Sigmoid colon (tissue), 7 donors: ENCODE results near the gene RIMS4. TPM values are rescaled to one million over a fixed set of nuclear protein-coding genes. Genes with fewer than 3 reads are reported as not detected.

Experiments used
- DNase-seq: peaks from one replicate; pipeline ENCODE4 v3.0.0-alpha.2; 2019
- H3K27ac ChIP-seq, 4 donors: fragments of 200-600 bp; sonication (generic); one replicate each; pipeline ENCODE4 v1.5.1; 2016 to 2019; ENCODE audit warnings: mild to moderate bottlenecking in 1 of 4
- H3K27me3 ChIP-seq, 3 donors: fragments of 200-600 bp; sonication (generic); one replicate each; pipeline ENCODE4 v1.5.1; 2019; ENCODE audit warnings: mild to moderate bottlenecking in 1 of 3
- H3K36me3 ChIP-seq, 4 donors: fragments of 200-600 bp; sonication (generic); one replicate each; pipeline ENCODE4 v1.5.1; 2016 to 2019
- H3K4me1 ChIP-seq, 4 donors: fragments of 200-600 bp; sonication (generic); one replicate each; pipeline ENCODE4 v1.5.1; 2017 to 2019
- H3K4me3 ChIP-seq, 4 donors: fragments of 200-600 bp; sonication (generic); one replicate each; pipeline ENCODE4 v1.5.1; 2017 to 2019; ENCODE audit warnings: mild to moderate bottlenecking in 2 of 4, moderate library complexity in 1 of 4
- H3K9me3 ChIP-seq, 4 donors: fragments of 200-600 bp in 3 of 4; sonication (generic) in 3 of 4; one replicate each; pipeline versions ENCODE4 v1.5.1 to v1.6.1; 2013 to 2019
- EP300 ChIP-seq, 4 donors: sonication (generic); formaldehyde crosslinking; IDR thresholded peaks; one replicate each; pipeline ENCODE4 v1.6.1; 2017; ENCODE audit warnings: antibody characterized with exemption in 4 of 4
- POLR2A ChIP-seq, 2 donors: fragments of 450-650 bp; IDR thresholded peaks; one replicate each; pipeline ENCODE4 v1.6.1; 2016; ENCODE audit warnings: antibody characterized with exemption in 2 of 2, mild to moderate bottlenecking in 2 of 2, moderate library complexity in 2 of 2
- POLR2AphosphoS5 ChIP-seq, 4 donors: sonication (generic); formaldehyde crosslinking; IDR thresholded peaks; one replicate each; pipeline ENCODE4 v1.6.1; 2017; ENCODE audit warnings: antibody characterized with exemption in 4 of 4
- WGBS, 2 donors: extraction: QIAGEN DNeasy Blood & Tissue Kit; methylation state at CpG; one replicate each; pipeline ENCODE4 v1.1.7; 2013; 5-methylcytosine and 5-hydroxymethylcytosine counted together
- intact Hi-C: fragments of 100-400 bp; cut with DNase I; formaldehyde crosslinking; loops from one replicate; pipeline ENCODE4 v1.15.1; 2023
- polyA plus RNA-seq, 3 donors: library from polyadenylated mRNA; stranded (reverse); fragments of 200-250 nt; gene quantifications; one replicate each; pipeline ENCODE4 v1.2.3, GENCODE V29; 2013
- total RNA-seq, 4 donors: library from RNA; depleted of rRNA; stranded (reverse); fragments of >200 nt; gene quantifications; one replicate each; pipeline ENCODE4 v1.1.0, GENCODE V29; 2016
- TF ChIP-seq, protein P1 (sequence below), 4 experiments: fragments of 450-650 bp in 3 of 4; fragments of 200-600 bp in 1 of 4; IDR thresholded peaks; one replicate each; pipeline ENCODE4 v1.5.1; 2016 to 2019; ENCODE audit warnings: antibody characterized with exemption in 4 of 4, mild to moderate bottlenecking in 3 of 4, moderate library complexity in 2 of 4
- donor health status: healthy with polysubstance abuse.
- donor health status: Bipolar disorder and iron deficiency.
- donor health status: healthy.

Gene RIMS4
- total and polyA plus RNA-seq, 7 donors: 0.14 to 2.1 (median 0.55) TPM

DNA sequence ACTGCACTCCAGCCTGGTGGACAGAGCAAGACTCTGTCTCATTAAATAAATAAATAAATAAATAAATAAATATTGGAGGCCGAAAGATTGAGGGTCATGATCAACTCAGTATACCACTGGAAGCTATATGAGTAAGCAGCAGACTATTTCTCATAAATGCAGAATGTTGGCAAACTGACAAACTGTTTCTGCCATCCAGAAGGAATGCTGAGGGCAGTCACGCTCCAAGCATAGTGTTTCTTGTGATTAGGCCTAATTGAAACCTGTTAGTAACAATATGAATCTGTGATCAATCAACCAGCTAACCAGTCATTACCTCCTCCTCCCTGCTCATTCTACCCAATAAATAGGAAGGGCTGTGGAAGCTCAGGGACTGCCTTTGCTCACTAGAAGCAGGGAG, 79.9 kb downstream of the RIMS4 start:
- 86 to 89% methylated on average over 2 of the region's 2 CpGs for WGBS, 2 donors
- peaks cover 0 to 39% (median 23%) of the 10 kb centered on the region in 4 donors for H3K4me1 ChIP-seq
- intact Hi-C loops: loop anchor here (5.0 to 10.0 kb wide), 3 partner anchors 196 to 516 kb away; partner anchors contain the start of gene OSER1

DNA sequence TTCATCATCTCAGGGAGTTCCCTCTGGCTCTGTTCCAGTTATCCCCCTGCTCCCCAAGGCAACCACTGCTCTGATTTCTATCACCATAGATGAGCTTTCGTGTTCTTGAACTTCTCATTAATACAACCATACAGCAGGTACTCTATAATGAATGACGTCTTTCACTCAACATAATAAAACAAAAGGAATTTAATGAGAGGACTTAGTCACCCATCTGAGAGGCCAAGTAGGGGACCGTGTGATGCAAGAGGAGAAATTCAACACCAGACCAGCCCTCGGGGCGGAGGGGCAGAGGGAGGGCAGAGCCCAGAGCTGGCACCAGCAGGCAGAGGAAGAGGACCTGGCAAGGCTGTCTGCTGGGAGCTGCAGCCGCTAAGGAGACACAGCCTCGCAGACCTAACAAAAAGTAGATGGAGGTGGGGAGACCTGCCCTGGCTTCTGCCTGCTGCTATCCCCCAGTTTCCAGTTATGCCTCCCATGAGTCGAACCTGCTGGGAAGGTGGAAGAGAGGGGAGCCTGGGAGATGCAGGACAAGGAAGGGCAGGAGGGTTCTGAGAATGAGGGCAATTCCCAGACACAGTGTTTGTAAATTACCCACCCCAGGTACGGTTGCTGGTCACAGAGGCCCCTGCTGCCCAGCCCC, 81.4 kb downstream of the RIMS4 start:
- Histone ChIP-seq H3K27me3 (no peaks in the 10 kb centered on the region), H3K27ac (peak overlapping the region; percentile 24 to 61 (median 48)), H3K4me1 (peaks cover 0 to 39% (median 23%) of the 10 kb centered on the region in 4 donors), H3K36me3 (no peaks in the 10 kb centered on the region), H3K9me3 (no peaks in the 10 kb centered on the region), H3K4me3 (no peak overlapping the region)
- DNase-seq: peak; percentile 87
- TF ChIP-seq POLR2AphosphoS5 (IDR thresholded peaks at IDR 0.05) (peak in 2 of 4 donors; percentile 14 to 46), POLR2A (IDR thresholded peaks at IDR 0.05) (no peak)
- intact Hi-C loops: loop anchor here (10.0 kb wide), 1 partner anchor 414 kb away; the partner anchor contains the start of gene FITM2
- 8 to 33% methylated on average over 9 of the region's 9 CpGs for WGBS, 2 donors

More for the DNA sequence above, 79.9 kb downstream of the RIMS4 start:
- DNase-seq: no peak
- TF ChIP-seq POLR2AphosphoS5 (IDR thresholded peaks at IDR 0.05) (no peak), EP300 (IDR thresholded peaks at IDR 0.05) (no peak), POLR2A (IDR thresholded peaks at IDR 0.05) (no peak)
- TF ChIP-seq, protein P1, sequence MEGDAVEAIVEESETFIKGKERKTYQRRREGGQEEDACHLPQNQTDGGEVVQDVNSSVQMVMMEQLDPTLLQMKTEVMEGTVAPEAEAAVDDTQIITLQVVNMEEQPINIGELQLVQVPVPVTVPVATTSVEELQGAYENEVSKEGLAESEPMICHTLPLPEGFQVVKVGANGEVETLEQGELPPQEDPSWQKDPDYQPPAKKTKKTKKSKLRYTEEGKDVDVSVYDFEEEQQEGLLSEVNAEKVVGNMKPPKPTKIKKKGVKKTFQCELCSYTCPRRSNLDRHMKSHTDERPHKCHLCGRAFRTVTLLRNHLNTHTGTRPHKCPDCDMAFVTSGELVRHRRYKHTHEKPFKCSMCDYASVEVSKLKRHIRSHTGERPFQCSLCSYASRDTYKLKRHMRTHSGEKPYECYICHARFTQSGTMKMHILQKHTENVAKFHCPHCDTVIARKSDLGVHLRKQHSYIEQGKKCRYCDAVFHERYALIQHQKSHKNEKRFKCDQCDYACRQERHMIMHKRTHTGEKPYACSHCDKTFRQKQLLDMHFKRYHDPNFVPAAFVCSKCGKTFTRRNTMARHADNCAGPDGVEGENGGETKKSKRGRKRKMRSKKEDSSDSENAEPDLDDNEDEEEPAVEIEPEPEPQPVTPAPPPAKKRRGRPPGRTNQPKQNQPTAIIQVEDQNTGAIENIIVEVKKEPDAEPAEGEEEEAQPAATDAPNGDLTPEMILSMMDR (IDR thresholded peaks at IDR 0.05): no peak
- H3K27me3 ChIP-seq: no peaks in the 10 kb centered on the region
- H3K9me3 ChIP-seq: no peaks in the 10 kb centered on the region
- peak overlapping the region in 2 of 4 donors; percentile 39 to 48 for H3K27ac ChIP-seq
- no peak overlapping the region for H3K4me3 ChIP-seq
- no peaks in the 10 kb centered on the region for H3K36me3 ChIP-seq

DNA sequence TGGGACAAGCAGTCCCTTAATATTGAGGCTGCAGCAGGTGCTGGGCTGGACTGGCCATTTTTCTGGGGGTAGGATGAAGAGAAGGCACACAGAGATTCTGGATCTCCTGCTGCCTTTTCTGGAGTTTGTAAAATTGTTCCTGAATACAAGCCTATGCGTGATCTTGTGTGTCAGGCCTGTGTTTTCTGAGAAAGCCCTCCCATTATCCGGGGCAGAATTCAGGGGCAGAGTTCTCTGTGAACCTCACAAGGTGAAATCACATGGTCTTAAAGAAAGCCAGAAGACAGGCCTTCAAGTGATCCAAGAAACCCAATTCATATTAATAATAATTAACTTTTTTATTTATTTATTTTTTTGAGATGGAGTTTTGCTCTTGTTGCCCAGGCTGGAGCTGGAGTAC, 82.7 kb downstream of the RIMS4 start:
- Histone ChIP-seq H3K9me3 (peaks cover 0 to 2% (median 0%) of the 10 kb centered on the region in 4 donors), H3K4me3 (no peak overlapping the region), H3K27me3 (no peaks in the 10 kb centered on the region), H3K36me3 (no peaks in the 10 kb centered on the region), H3K4me1 (peaks cover 0 to 33% (median 22%) of the 10 kb centered on the region in 4 donors), H3K27ac (peak overlapping the region in 1 of 4 donors; percentile 22)
- no peak for TF ChIP-seq POLR2A (IDR thresholded peaks at IDR 0.05)
- TF ChIP-seq, protein P1 (IDR thresholded peaks at IDR 0.05): no peak
- TF ChIP-seq EP300 (IDR thresholded peaks at IDR 0.05): no peak
- TF ChIP-seq POLR2AphosphoS5 (IDR thresholded peaks at IDR 0.05): no peak
- WGBS, 2 donors: 84 to 93% methylated on average over 2 of the region's 2 CpGs
- intact Hi-C loops: loop anchor here (10.0 kb wide), 1 partner anchor 413 kb away; the partner anchor contains the start of gene FITM2
- no peak for DNase-seq

DNA sequence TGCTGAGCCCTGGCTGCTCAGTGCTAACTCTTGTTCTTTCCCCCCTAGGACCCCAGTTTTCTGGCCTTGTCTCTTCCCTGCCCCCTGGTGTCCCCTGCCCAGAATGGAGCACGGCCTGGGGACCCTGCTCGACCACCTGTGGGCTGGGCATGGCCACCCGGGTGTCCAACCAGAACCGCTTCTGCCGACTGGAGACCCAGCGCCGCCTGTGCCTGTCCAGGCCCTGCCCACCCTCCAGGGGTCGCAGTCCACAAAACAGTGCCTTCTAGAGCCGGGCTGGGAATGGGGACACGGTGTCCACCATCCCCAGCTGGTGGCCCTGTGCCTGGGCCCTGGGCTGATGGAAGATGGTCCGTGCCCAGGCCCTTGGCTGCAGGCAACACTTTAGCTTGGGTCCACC, 83.3 kb downstream of the RIMS4 start:
- H3K9me3 ChIP-seq: peaks cover 0 to 2% (median 0%) of the 10 kb centered on the region in 4 donors
- no peaks in the 10 kb centered on the region for H3K27me3 ChIP-seq
- no peak for DNase-seq
- H3K36me3 ChIP-seq: no peaks in the 10 kb centered on the region
- TF ChIP-seq EP300 (IDR thresholded peaks at IDR 0.05): no peak
- TF ChIP-seq POLR2AphosphoS5 (IDR thresholded peaks at IDR 0.05): no peak
- no peak for TF ChIP-seq POLR2A (IDR thresholded peaks at IDR 0.05)
- TF ChIP-seq, protein P1 (IDR thresholded peaks at IDR 0.05): no peak
- intact Hi-C loops: loop anchor here (10.0 kb wide), 1 partner anchor 412 kb away; the partner anchor contains the start of gene FITM2
- H3K27ac ChIP-seq: peak overlapping the region in 1 of 4 donors; percentile 31
- 90 to 92% methylated on average over 11 of the region's 11 CpGs for WGBS, 2 donors
- H3K4me3 ChIP-seq: no peak overlapping the region
- H3K4me1 ChIP-seq: peaks cover 0 to 33% (median 22%) of the 10 kb centered on the region in 4 donors

DNA sequence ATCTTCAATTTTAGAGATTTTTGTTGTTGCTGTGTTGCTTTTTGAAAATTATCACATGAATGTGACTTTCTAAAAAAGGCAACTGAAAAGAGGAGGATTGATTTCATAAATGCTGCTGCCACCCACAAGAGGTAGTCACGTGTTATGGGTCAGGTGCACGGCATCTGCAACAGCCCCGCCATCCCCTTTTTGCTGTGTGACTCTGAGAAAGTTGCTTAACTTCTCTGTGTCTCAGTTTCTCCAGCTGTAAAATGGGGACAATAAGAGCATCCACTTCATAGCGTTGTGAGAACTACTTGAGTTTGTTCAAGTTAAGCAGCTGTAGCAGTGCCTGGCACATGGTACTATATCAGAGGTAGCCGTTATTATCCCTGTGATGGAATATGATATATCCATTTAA, 84.5 kb downstream of the RIMS4 start:
- H3K4me1 ChIP-seq: peaks cover 0 to 32% (median 22%) of the 10 kb centered on the region in 4 donors
- no peaks in the 10 kb centered on the region for H3K27me3 ChIP-seq
- DNase-seq: no peak
- 58 to 82% methylated on average over 5 of the region's 5 CpGs for WGBS, 2 donors
- H3K9me3 ChIP-seq: peaks cover 0 to 2% (median 0%) of the 10 kb centered on the region in 4 donors
- intact Hi-C loops: loop anchor here (10.0 kb wide), 1 partner anchor 411 kb away; the partner anchor contains the start of gene FITM2
- H3K27ac ChIP-seq: no peak overlapping the region
- TF ChIP-seq, protein P1 (IDR thresholded peaks at IDR 0.05): no peak
- TF ChIP-seq POLR2AphosphoS5 (IDR thresholded peaks at IDR 0.05) (no peak), EP300 (IDR thresholded peaks at IDR 0.05) (no peak), POLR2A (IDR thresholded peaks at IDR 0.05) (no peak)
- no peaks in the 10 kb centered on the region for H3K36me3 ChIP-seq
- H3K4me3 ChIP-seq: no peak overlapping the region
